Activated CD8-positive, alpha-beta T cell treated with anti-CD3 and anti-CD28 coated beads, Interleukin-2, amount 10 ng/mL, durations not matched to agents 7 days and 5 days (primary cell): ENCODE data around the gene NLE1. TPM values are rescaled to one million over a fixed set of nuclear protein-coding genes. Genes with fewer than 3 reads are reported as not detected.
"Not testable (repeated sequence)": the region's sequence is repeated elsewhere in the genome, so short reads cannot be mapped to it uniquely, and the experiment has no call there.

Experiments used
- ATAC-seq: fragments of 150-1000 bp; cut with Tn5 transposase; one replicate; pipeline ENCODE4 v1.10.0; 2021; ENCODE audit warnings: moderate library complexity
- CTCF ChIA-PET: fragments of 350-600 bp; sonication (Branson Sonifier 250); formaldehyde crosslinking; loops from one replicate; lab custom pipeline; 2021; ENCODE audit warnings: antibody characterized with exemption; lab: Charles Lee
- POLR2A ChIA-PET: fragments of 350-600 bp; sonication (Branson Sonifier 250); formaldehyde crosslinking; loops from one replicate; lab custom pipeline; 2021; ENCODE audit warnings: antibody characterized with exemption; lab: Charles Lee
- DNase-seq: peaks from one replicate; pipeline ENCODE4 v3.0.0-alpha.2; 2020
- H3K27ac Mint-ChIP-seq: one replicate; pipeline ENCODE4 v1.8.0; 2021; ENCODE audit warnings: mild to moderate bottlenecking, mixed read lengths
- H3K27me3 Mint-ChIP-seq: one replicate; pipeline ENCODE4 v1.8.0; 2021; ENCODE audit warnings: low read depth, mixed read lengths
- H3K36me3 Mint-ChIP-seq: one replicate; pipeline ENCODE4 v1.8.0; 2021; ENCODE audit warnings: low read depth, mixed read lengths
- H3K4me1 Mint-ChIP-seq: one replicate; pipeline ENCODE4 v1.8.0; 2021; ENCODE audit warnings: low read depth, mixed read lengths
- H3K4me3 Mint-ChIP-seq: one replicate; pipeline ENCODE4 v1.8.0; 2021; ENCODE audit warnings: mild to moderate bottlenecking, mixed read lengths
- H3K9me3 Mint-ChIP-seq: one replicate; pipeline ENCODE4 v1.8.0; 2022; ENCODE audit warnings: mixed read lengths; ENCODE audit not compliant: insufficient read depth
- total RNA-seq, 2 experiments: library from RNA; stranded (reverse); gene quantifications; one replicate each; pipeline ENCODE4 v1.2.3, GENCODE V29; 2021

NLE1 gene
- total RNA-seq, 2 experiments from 2014 or later: 22.1 to 23.3 TPM

DNA sequence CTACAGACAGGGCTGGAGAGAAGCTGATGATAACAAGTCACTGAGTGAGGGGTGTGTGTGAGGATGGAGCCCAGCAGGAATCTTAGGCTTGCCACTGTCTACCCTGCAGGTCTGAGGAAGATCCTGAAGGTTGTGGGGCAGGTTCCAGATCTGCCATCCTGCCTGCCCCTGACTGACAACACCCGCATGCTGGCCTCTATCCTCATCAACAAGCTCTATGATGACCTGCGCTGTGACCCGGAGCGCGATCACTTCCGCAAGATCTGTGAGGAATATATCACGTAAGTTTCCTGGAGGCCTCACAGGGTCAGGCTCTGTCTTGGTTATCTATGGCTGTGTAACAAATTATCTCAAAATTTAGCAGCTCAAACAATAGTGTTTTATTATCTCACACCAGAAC, 21.8 kb upstream of the NLE1 start:
- Mint-ChIP-seq H3K9me3 (no peaks in the 10 kb centered on the region), H3K27me3 (no peaks in the 10 kb centered on the region), H3K27ac (no peak overlapping the region), H3K36me3 (peaks cover 7% of the 10 kb centered on the region), H3K4me3 (no peak overlapping the region), H3K4me1 (peaks cover 47% of the 10 kb centered on the region)
- no peak for DNase-seq
- CTCF ChIA-PET: no interaction called here
- POLR2A ChIA-PET: interaction anchor here (0.6 to 1.5 kb wide), 4 partner anchors 11 to 373 kb away, joined by 3 to 4 read pairs (median 4); partner anchors contain the start of gene SLFN12L
- no peak for ATAC-seq

GRCh38 chr17:35162755-35163154, 20.7 kb upstream of the NLE1 start:
- H3K9me3 Mint-ChIP-seq: no peaks in the 10 kb centered on the region
- no peak overlapping the region for H3K27ac Mint-ChIP-seq
- ChIA-PET CTCF (no interaction called here), POLR2A (no interaction called here)
- peaks cover 51% of the 10 kb centered on the region for H3K4me1 Mint-ChIP-seq
- DNase-seq (no peak), ATAC-seq (no peak)
- peaks cover 7% of the 10 kb centered on the region for H3K36me3 Mint-ChIP-seq
- no peaks in the 10 kb centered on the region for H3K27me3 Mint-ChIP-seq
- no peak overlapping the region for H3K4me3 Mint-ChIP-seq

- peak overlapping the region; percentile 82 for H3K27ac Mint-ChIP-seq
- ATAC-seq (peak; percentile 69), DNase-seq (peak; percentile 44)
- H3K4me1 Mint-ChIP-seq: peaks cover 51% of the 10 kb centered on the region
- ChIA-PET POLR2A (interaction anchor here (0.6 to 1.8 kb wide), 5 partner anchors 13 to 125 kb away, joined by 3 to 7 read pairs (median 3); partner anchors contain the start of genes SLFN5 and UNC45B), CTCF (interaction anchor here (0.6 to 1.3 kb wide), 9 partner anchors 17 to 372 kb away, joined by 3 to 4 read pairs (median 3); partner anchors contain the start of gene NLE1)
- H3K36me3 Mint-ChIP-seq: peaks cover 7% of the 10 kb centered on the region
- H3K27me3 Mint-ChIP-seq: no peaks in the 10 kb centered on the region
- H3K4me3 Mint-ChIP-seq: peak overlapping the region; percentile 16
- no peaks in the 10 kb centered on the region for H3K9me3 Mint-ChIP-seq
Observed at GRCh38 chr17:35161281-35161761, 19.2 kb upstream of the NLE1 start.

DNA sequence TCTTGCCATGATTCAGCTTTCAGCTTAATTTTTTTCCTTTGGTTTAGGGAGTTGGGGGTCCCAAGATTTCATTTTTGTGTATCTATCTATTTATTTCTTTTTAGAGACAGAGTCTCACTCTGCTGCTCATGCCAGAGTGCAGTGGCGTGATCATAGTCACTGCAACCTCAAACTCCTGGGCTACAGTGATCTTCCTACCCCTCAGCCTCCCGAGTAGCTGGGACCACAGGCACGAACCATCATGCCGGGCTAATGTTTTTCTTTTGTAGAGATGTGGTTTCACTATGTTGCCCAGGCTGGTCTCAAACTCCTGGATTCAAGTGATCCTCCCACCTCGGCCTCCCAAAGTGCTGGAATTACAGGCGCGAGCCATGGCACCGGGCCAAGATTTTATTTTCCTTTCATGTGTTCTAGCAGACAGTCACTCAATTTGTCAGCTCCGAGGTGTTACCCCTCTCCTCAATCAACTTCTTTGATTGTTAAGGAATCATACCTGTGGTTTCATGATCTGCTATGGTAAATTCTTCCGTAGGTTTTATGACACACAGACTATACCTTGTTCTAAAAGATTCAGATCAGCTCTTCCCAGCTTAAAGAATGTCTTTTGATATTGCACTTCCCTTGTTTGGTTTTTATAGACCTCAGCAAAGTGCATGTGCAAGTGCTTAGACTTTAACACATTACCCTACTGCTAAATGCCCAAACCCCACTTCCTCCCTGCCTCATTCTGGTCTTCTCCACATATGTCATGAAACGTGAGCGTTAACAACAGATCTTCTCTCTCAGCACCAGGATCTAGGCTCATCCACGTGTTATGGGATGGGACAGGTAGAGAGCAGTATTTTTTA, 18.5 kb upstream of the NLE1 start:
- no peaks in the 10 kb centered on the region for H3K9me3 Mint-ChIP-seq

GRCh38 chr17:35159940-35160339, 17.8 kb upstream of the NLE1 start:
- Mint-ChIP-seq H3K36me3 (peaks cover 7% of the 10 kb centered on the region), H3K4me1 (peaks cover 46% of the 10 kb centered on the region), H3K27ac (peak overlapping the region; percentile 6), H3K4me3 (no peak overlapping the region), H3K9me3 (no peaks in the 10 kb centered on the region), H3K27me3 (peaks cover 2% of the 10 kb centered on the region)
- ChIA-PET CTCF (interaction anchor here (1.0 kb wide), 1 partner anchor 153 kb away, joined by 3 read pairs; no protein-coding TSS in a partner anchor), POLR2A (interaction anchor here (1.1 to 1.8 kb wide), 2 partner anchors 54 to 83 kb away, joined by 3 to 7 read pairs; partner anchors contain the start of gene SLFN5)
- ATAC-seq: no peak
- DNase-seq: no peak

More for the DNA sequence above, 18.5 kb upstream of the NLE1 start:
- Mint-ChIP-seq H3K27me3 (no peaks in the 10 kb centered on the region), H3K4me1 (peaks cover 51% of the 10 kb centered on the region), H3K4me3 (peak overlapping the region; percentile 16), H3K27ac (peak overlapping the region; percentile 82), H3K36me3 (peaks cover 7% of the 10 kb centered on the region)
- DNase-seq: peak; percentile 44
- ChIA-PET CTCF (interaction anchor here (0.6 to 1.3 kb wide), 8 partner anchors 10 to 373 kb away, joined by 3 to 4 read pairs (median 3); no protein-coding TSS in a partner anchor), POLR2A (interaction anchor here (1.0 to 1.8 kb wide), 4 partner anchors 13 to 82 kb away, joined by 3 to 7 read pairs (median 3); partner anchors contain the start of genes SLFN5 and UNC45B)
- peak; percentile 45 for ATAC-seq

- H3K36me3 Mint-ChIP-seq: no peaks in the 10 kb centered on the region
- peaks cover 5% of the 10 kb centered on the region for H3K27me3 Mint-ChIP-seq
- no peak overlapping the region for H3K4me3 Mint-ChIP-seq
- DNase-seq (no peak), ATAC-seq (no peak)
- no peak overlapping the region for H3K27ac Mint-ChIP-seq
- no peaks in the 10 kb centered on the region for H3K9me3 Mint-ChIP-seq
- ChIA-PET POLR2A (no interaction called here), CTCF (no interaction called here)
- peaks cover 14% of the 10 kb centered on the region for H3K4me1 Mint-ChIP-seq
Observed at GRCh38 chr17:35155246-35155645, 13.1 kb upstream of the NLE1 start.

GRCh38 chr17:35154196-35155165, 12.4 kb upstream of the NLE1 start:
- ChIA-PET POLR2A (no interaction called here), CTCF (no interaction called here)
- Mint-ChIP-seq H3K36me3 (no peaks in the 10 kb centered on the region), H3K27ac (no peak overlapping the region), H3K9me3 (no peaks in the 10 kb centered on the region), H3K4me3 (no peak overlapping the region), H3K27me3 (peaks cover 5% of the 10 kb centered on the region), H3K4me1 (peaks cover 6% of the 10 kb centered on the region)
- no peak for DNase-seq
- no peak for ATAC-seq

DNA sequence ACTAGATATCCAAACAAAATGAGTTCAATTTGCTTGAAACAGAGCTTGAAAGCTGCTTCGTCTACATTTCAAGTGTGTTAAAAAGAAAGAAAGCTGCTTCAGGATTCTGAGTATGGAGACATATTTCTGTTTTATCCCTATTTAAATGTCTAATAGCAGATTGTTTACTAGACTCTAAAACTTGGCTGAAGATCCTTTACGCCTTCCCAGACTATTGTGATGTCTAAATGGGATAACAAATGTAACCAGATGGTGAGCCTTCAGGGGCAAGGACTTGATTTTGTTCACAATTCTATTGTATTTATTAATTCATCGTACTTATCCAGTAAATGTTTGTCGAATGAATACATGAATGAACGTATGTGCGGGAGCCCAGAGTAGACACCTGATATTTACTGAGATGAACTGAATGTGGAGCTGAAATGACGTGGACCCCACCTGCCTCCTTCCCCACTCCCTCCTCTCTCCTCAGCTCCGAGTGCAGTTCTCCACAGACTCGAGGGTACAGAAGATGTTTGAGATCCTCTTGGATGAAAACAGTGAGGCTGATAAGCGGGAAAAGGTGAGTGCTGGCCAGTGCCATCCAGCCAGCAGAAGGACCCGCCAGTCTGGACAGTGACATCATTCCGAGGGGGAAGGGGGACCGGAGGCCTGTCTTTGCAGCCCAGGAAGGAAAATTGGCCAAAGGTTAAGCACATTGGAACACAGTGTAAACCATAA, 10.5 kb upstream of the NLE1 start:
- Mint-ChIP-seq H3K4me3 (no peak overlapping the region), H3K36me3 (no peaks in the 10 kb centered on the region), H3K27ac (no peak overlapping the region), H3K4me1 (no peaks in the 10 kb centered on the region), H3K27me3 (peaks cover 5% of the 10 kb centered on the region), H3K9me3 (no peaks in the 10 kb centered on the region)
- ChIA-PET CTCF (no interaction called here), POLR2A (interaction anchor here (1.0 kb wide), 1 partner anchor 12 kb away, joined by 3 read pairs; no protein-coding TSS in a partner anchor)
- DNase-seq (no peak), ATAC-seq (no peak)

DNA sequence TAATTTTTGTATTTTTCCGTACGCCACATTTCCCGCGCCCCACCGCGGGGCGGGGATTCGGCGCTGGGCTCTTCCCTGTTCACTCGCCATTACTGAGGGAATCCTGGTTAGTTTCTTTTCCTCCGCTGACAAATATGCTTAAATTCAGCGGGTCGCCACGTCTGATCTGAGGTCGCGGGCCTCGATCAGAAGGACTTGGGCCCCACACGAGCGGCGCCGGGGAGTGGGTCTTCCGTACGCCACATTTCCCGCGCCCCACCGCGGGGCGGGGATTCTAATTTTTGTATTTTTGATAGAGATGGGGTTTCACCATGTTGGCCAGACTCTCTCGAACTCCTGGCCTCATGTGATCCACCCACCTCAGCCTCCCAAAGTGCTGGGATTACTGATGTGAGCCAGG, 9.0 kb upstream of the NLE1 start:
- ATAC-seq, DNase-seq, CTCF ChIA-PET, H3K27ac Mint-ChIP-seq, H3K27me3 Mint-ChIP-seq, H3K9me3 Mint-ChIP-seq, H3K4me3 Mint-ChIP-seq, POLR2A ChIA-PET, H3K4me1 Mint-ChIP-seq, H3K36me3 Mint-ChIP-seq: not testable (repeated sequence)

- no peaks in the 10 kb centered on the region for H3K36me3 Mint-ChIP-seq
- ChIA-PET POLR2A (no interaction called here), CTCF (no interaction called here)
- no peaks in the 10 kb centered on the region for H3K9me3 Mint-ChIP-seq
- no peak overlapping the region for H3K4me3 Mint-ChIP-seq
- no peaks in the 10 kb centered on the region for H3K4me1 Mint-ChIP-seq
- peaks cover 4% of the 10 kb centered on the region for H3K27me3 Mint-ChIP-seq
- H3K27ac Mint-ChIP-seq: no peak overlapping the region
- DNase-seq (no peak), ATAC-seq (no peak)
Observed at GRCh38 chr17:35149941-35150340, 7.8 kb upstream of the NLE1 start.
